ENCODE data around the gene THBS3.

DNA sequence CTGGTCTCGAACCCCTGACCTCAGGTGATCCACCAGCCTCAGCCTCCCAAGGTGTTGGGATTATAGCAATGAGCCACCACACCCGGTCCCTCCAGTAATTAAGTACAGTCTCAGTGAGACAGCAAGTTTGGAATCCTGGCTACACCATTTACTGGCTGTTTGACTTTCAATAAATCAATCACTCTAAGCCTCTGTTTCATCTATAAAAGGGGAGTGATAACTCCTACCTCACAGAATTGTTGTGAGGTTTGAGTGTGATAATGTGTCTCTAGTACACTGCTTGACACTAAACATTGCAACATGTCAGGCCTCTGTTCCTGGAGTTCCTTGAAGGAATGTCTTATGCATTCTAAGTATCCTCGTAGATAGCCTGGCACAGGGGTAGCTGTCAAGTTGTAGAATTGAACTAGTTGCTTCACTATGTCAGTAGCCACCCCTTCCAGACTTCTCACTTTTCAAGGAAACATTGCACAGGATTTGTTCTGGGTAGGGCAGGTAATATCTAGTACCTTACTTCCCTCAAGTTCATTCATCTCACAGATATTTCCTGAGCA, 35.2 kb upstream of the THBS3 start:
- TF ChIP-seq GATA2 (IDR thresholded peaks at IDR 0.05; ENCODE audit: low read depth, low read length) (no peak), GATA3 (IDR thresholded peaks at IDR 0.05; ENCODE audit: low read depth, low read length) (no peak)
